M059J (cell line): ENCODE measurements around the gene PCSK6. TPM values are rescaled to one million over a fixed set of nuclear protein-coding genes. Genes with fewer than 3 reads are reported as not detected.

Source experiments
- DNase-seq: peaks from one replicate; pipeline ENCODE4 v3.0.0-alpha.2; 2012; ENCODE audit warnings: low read depth
- total RNA-seq: library from RNA; depleted of rRNA; stranded (reverse); fragments of >200 nt; shearing (Covaris generic); gene quantifications from 2 replicates; pipeline ENCODE4 v1.2.3, GENCODE V29; 2014; rRNA removed

Gene PCSK6
- not detected in 2 replicates for total RNA-seq

- DNase-seq = no peak
Measured at GRCh38 chr15:101489599-101490407, at the start of gene PCSK6. Gene PCSK6 (minus strand): TSS chr15:101489707. CDS start chr15:101489670, 37 bp downstream.

DNA sequence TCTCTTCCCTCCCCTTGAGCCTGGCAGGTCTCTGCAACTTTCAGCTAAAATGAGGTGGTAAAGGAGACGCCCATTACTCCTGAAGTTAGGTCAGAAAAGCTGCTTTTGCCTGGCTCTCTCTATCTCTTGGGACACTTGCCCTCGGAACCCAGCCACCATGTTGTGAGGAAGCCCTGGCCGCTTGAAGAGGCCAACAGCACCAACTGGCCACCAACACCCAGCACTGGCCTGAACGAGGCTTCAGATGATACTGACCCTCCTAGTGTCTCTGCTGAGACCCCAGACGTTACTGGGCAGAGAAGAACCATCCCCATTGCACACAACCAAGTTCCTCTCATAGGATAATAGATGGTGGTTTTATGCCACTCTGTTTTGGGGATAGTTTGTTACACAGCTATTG lies 49.5 kb upstream of the PCSK6 start:
- no peak for DNase-seq

DNA sequence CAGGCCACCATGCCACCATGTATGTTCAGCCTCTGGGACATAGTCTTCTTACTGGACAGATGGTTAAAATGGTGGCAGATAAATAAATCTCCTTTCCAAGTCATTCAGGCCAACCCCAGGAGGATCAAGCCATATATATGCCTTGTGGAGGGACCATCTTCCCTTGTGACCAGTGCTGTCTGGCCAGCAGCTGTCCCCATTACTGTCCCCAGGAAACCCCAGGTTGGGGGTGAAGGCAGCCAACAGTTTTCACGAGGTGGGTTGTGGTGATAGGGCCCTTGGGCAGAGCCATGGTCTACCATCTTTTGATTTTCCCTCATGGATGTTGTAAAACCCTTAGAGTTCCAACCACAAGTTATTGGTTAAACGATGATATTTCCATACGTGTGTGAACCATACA lies 48.7 kb upstream of the PCSK6 start:
- no peak for DNase-seq

GRCh38 chr15:101537483-101538080 lies 48.1 kb upstream of the PCSK6 start:
- DNase-seq = no peak

DNA sequence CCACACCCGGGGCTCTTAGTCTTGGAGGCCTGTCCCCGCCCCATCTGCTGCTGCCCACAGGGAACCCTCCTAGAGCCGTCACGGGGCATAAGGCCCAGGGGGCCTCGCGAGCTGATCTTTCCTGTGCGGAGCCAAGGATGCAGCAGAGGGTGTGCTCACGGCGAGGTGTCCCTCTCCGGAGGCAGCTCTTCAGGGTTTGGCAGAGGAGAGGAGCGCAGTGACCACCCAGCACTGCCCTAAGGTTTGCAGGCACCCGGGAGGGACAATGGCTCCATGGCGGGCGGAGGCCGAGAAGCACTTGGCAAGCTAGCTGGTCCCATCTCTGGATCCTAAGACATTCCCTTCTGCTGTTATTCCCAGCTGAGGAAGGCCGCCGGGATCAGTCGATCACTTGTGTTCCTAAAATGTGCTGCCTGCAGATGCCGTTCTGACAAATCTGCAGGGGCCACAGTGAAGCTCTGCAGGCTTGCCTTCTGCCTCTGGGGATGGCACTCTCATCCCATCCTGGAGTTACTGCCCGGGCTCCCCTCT lies 47.4 kb upstream of the PCSK6 start:
- no peak for DNase-seq

GRCh38 chr15:101536166-101536874 lies 46.8 kb upstream of the PCSK6 start:
- DNase-seq = no peak

DNA sequence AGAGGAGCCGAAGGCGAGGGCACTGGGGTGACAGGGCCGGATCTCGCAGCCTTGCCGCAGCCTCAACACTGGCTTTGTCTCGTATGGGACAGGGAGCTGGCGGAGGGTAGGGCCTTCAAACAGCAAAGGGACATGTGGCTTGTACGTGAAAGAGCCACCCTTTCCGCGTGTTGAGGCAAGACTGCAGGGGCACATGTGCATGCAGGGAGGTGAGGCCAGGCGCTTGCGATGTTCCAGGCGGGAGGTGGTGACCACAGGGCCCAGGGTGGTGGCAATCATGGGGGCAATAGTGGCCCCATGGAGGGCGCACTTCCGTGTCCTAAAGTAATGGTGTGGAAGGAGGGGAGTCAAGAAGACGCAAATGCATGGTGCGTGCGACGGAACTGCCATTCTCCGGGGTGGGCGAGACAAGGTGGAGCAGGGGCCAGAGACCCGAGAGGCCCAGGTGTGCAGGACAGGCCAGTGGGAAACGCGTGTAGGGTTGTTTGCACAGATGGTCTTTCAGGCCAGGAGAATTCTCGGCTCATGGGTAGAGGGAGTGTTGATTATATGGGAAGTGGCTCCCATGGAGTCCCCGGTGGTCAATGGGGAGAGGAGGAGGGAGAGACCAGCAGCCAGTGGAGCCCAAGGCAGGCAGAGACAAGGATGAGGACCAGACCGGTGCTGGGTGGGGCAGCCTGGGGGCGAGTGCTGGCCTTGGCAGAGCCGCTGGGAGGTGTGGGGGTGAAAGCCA lies 45.8 kb upstream of the PCSK6 start:
- no peak for DNase-seq

- DNase-seq = no peak
Measured at GRCh38 chr15:101534376-101534970, 45.0 kb upstream of the PCSK6 start.

DNA sequence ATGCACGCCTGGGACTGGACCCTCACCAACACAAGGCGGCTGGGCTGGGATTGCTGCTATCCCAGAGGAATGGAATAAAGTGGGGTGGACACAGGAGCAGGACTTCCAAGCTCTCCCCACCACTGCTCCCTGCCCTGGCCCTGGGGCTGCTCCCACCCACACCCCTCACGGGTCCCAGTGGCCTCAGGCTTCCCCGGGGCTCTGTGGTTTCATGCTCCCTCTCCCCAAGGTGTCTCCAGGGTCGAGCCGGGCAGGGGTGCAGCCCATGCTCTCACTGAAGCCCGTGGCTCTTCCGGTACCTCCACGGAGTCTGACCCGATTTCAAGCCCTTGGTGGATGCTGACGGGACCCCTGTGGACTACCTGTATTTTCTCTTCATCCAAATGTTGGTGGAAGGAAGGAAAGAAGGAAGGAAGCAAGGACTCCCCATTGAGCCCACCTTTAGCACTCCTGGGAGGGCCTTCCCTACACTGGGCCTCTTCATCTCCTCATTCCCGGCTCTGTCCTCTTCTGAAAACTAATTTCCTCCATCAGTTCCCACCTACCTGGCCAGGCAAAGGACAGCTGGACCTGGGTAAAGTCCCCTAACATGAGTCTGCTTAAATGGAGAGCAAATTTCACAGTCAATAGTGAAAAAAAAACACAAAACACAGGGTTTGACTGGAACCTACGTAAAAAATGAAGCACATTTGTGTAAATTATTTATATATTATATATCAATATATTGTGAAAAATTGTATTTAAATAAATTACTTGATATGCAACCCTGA lies 44.0 kb upstream of the PCSK6 start:
- DNase-seq = no peak

- no peak for DNase-seq
Measured at GRCh38 chr15:101532865-101533264, 43.4 kb upstream of the PCSK6 start.

DNA sequence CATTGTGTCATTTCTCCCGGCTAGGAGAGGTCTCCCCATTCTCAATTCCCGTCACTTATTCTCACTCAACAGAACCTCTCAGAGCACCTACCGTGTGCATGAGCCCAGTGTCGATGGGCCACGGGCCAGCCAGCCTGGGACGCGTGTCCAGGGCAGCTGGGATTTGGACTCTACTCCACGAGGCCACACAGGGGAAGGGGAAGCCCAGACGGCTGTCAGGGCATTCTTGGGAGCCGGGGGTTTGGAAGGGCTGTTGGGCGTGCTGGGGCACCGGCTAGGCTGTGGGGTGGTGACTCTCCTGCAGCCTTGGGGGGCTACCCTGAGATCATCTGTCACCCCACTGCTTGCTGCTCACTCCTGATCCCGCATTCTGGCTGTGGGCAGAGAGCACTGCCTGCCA lies 41.7 kb upstream of the PCSK6 start:
- DNase-seq = no peak

DNA sequence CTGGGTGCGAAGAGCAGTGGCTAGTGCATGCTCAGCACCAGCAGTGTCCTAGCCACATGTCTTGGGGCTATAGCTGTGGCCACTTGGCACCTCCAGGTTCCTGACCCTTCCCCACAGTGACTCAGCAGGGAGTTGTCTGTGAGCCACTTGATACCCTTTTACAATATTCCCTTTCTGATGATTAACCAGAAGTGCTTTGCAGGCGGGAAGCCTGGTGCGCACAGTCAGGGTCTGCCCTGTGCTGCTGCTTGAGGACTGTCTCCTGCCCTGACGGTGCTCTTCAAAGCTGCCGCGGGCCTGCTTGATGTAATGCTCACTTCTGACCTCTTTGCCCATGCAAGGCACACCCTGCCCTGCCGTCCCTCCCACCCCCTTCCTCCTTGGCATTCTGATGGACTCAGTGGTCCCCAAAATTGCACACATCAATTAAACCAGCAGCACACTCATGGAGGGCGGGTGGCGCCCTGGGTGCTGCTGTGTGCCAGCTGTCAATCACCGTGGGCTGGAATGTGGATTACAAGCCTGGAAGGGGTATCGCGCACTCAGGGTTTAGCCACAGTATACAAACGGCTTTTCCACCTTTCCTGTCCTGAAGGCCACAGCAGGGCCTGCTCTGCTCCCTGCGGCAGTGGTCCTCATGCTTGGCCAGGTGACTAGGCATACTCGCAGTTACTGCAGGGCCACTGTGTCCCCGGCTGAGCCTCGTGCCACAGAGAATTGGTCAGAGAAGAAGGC lies 40.9 kb upstream of the PCSK6 start:
- peak; percentile 75 for DNase-seq

DNA sequence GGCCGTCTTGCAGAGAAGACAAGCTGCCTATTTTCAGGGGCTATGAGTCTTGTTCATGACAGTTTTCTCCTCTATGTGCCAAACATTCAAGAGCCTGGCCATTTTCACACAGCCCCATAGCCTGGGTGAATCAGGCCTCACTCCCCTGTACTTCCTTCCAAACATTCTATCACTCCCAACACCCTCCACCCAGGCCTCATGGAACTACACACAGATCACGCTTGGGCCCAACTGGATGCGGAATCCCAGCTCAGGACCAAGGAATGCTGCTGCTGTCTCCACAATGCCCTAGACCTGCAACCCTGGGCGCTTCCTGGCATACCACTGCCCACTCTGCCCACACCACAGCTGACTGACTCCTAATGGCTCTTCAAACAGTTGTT lies 39.4 kb upstream of the PCSK6 start:
- DNase-seq = no peak

DNA sequence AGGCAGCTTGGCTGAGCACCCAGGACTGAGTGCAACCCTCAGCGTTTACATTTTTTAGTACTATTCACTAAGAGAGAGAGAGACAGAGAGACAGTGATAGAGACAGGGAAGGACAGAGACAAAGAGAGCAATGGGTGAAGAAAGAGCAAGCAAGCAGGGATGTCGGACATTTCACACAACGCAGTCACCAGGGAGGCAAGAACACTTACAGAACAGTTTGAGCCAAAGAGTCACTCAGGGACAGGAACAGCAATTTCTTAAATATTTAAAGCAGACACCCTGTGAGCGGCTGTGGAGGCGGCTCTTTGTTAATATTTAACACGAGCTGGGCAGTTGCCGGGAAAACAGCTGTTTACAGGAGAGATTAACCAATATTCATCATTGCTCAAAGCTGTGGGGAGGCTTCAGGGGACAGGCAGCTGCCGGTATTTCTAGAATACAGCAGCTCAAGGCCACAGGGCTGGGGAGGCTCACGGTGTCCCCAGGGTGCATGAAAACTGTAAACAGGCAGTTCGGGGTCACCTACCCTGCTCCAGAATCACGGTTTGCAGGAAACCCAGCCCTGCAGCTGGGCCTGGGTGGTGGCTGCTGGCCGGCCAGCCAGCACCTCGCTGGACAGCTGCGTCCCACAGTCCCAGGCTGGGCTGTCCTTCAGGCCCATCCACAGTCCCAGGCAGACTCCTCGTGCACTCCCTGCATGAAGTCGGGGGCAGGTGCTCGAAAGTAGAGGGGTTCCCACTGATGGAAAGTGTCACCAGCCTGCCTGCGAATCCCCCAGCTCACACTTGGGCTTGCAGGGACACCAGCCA lies 38.8 kb upstream of the PCSK6 start:
- no peak for DNase-seq

GRCh38 chr15:101526890-101527289 lies 37.4 kb upstream of the PCSK6 start:
- no peak for DNase-seq

GRCh38 chr15:101526442-101526841 lies 36.9 kb upstream of the PCSK6 start:
- DNase-seq = no peak

GRCh38 chr15:101526021-101526420 lies 36.5 kb upstream of the PCSK6 start:
- no peak for DNase-seq

DNA sequence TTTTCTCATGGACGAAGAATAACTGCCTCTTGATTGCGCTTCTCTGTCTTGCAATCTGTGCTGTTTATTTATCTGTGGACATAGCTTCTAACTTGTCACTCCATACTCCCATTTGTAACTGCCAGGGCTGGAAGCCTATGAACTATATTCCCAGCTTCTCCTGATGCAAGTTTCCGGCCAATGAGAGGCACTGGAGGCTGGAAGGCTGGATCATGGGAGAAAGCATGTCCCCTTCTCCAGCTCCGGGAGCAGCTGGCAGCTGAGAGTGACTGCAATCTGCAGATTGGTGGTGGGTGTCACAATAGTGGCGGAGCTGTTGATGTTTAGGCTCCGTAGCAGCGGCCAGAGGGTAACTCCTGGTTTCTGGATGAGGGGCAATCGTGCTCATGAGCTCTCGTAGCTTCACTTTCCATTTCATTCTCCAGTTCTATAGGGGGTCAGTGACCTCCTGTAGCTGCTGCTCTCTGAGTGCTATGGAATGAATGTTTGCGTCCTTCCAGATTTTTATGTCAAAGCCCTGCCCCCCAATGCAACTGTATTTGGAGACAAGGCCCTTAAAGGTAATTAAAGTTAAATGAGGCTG lies 35.7 kb upstream of the PCSK6 start:
- DNase-seq = no peak

DNA sequence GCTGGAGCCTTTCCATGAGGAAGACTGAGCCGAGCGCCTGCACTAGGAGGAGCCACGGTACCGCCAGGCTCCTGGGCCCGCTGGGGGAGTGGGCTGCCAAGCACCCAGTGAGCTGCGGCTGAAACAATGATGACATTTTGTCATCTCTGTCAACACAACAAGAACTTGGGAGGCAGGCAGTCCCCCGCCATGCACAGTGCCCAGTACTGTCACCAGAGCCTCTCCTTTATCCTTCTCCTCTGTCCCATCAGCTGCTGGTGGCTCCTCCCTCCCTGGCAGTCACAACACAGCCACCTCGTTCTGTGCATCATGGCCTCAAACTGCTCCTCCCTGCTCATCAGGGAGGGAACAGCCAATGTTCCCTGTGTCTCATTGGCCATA lies 34.0 kb upstream of the PCSK6 start:
- no peak for DNase-seq
